Amygdala (tissue), 56 donors: ENCODE measurements around the gene NPHP4.
A peak's percentile ranks its signal among the peaks of the same experiment; 100 is the strongest.

Experiments used
- DNase-seq, 56 donors: peaks; one replicate each; lab custom pipeline; 2025; lab: John Stamatoyannopoulos, UW

The NPHP4 gene

DNA sequence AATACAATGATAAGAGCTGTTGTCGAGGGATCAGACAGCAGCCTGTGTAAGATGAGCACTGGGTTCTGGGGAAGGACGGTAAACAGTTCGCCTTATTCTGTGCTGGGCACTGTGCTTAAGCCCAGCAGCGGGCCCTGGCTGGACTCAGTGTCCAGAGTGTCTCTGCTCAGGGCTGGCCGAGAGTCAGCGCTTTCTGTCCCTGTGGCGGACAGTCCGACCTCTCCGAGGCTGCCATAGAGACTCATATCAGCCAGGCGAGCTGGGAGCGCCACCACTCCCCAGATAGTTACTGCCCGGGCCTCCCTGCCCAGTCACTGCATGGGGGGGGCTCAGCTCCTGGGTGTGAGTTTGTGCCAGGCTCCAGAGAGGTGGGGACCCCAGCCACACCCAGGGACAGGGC lies 14.7 kb upstream of the NPHP4 start:
- DNase-seq = no peak

DNA sequence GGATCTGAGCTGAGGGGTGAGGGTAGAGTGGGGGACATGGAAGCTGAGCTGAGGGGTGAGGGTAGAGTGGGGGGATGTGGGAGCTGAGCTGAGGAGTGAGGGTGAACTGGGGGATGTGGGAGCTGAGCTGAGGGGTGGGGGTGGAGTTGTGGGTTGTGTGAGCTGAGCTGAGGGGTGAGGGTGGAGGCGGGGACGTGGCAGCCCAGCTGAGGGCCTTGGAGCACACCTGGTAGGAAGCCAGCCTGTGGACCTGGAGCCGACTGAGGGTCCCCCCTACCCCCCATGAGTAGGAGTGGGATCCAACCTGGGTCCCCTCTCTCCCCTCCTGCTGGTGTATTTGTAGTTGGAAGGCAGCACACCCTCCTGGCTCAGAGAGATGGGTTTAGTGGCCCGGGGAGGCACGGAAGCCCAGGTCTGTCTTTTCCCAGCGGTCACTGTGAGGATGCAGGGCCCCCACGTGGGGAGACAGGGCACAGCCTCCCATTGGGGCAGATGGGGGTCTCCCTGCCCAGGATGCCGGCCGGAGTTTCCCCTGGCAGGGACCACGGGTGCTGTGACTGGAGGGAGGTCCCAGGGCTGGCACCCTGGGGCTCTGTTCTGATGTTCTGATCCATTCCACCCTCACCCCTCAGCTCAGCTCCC lies 13.2 kb upstream of the NPHP4 start:
- DNase-seq = no peak

DNA sequence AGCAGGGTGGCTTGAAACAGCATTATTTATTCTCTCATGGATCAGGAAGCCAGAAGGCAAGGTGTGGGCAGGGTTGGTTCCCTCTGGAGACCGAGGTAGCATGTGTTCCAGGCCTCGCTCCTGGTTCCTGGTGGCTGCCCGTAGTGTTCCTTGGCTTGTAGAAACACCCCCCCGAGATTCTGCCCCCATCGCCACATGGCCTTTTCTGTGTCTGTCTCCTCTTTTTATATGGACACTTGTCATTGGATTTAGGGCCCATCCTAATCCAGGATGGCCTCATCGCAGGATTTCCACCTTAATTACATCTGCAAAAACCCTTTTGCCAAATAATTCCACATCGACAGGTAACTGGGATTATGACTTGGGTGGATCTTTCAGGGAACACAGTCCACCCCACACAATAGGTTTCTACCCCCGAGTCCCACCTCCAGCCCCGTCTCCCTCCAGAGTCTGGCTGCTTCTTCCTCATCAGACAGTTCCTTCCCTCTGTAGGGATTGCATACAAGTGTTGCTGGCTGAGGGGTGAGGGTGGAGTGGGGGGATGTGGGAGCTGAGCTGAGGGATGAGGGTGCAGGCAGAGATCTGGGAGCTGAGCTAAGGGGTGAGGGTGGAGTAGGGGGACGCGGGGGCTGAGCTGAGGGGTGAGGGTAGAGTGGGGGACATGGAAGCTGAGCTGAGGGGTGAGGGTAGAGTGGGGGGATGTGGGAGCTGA lies 12.3 kb upstream of the NPHP4 start:
- DNase-seq = no peak

DNA sequence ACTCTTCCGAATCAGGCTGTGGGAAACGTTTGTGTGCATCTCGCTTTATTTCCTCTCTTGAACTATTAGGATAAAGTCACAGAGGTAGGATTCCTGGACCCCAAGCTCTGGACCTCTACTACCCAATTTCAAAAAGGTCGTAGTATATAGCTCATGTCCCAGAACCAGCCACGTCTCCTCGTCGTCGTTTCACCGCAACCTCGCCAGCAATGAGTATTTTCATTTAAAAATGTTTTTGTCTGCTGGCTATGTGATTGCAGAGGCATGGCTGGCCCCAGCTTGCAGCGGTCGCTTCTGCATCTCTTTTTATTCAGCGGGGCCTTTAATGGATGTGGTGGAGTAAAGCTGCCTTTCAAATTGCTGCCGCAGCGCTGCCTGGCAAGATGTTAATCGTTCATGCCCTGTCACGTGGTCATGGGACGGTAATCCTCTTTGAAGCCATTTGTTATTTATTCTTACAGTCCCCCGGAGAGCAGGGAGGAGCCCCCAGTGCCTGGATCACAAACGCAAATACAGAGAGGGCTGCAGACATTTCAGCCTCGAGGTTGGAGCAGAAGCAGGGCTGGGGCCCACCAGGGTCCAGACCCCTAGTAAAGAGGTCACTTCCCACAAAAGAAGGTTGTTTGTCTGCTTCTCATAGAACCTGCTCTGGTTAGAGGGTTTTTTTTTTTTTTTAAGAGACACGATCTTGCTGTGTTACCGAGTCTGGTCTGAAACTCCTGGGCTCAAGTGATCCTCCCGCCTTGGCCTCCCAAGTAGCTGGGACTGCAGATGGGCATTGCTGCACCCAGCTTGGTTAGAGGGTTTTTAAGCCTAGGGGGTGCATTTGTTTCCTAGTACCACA lies 11.6 kb upstream of the NPHP4 start:
- DNase-seq = no peak

DNA sequence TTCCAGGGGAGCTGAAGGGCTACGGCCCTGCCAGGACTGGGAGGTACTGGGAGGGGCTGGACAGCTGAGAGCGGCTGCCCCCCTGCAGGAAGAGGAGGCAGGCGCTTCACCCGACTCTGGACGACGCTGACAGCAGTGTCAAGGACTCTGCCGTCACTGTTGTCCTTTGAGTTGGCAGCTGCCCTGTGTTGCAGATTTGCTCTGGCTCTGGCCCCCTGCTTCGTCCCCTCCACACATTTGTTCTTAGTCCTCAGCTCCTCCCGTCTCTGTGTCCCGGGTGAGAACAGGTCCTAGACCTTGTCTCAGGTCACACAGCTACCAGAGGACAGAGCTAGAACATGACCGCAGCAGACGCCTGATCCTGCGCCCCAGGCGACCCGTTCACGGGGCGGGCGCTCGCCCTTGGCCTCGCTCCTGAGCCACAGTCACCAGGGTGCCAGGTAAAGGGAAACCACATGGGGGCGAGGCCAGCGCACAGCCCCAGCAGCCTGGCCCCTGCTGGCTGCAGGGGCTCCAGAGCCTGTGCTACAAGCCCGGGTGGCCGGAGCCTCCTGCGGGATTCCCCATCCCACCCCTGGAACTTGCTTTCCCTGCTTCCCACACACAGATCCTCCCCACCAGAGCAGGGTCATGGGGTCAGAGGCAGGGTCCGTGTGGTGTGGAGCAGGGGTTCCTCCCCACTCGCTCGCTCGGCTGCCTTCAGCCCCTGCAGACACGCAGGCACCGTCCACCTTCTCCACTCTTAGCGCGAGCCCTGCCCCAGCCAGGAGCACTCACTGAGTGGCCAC lies 10.7 kb upstream of the NPHP4 start:
- no peak for DNase-seq

DNA sequence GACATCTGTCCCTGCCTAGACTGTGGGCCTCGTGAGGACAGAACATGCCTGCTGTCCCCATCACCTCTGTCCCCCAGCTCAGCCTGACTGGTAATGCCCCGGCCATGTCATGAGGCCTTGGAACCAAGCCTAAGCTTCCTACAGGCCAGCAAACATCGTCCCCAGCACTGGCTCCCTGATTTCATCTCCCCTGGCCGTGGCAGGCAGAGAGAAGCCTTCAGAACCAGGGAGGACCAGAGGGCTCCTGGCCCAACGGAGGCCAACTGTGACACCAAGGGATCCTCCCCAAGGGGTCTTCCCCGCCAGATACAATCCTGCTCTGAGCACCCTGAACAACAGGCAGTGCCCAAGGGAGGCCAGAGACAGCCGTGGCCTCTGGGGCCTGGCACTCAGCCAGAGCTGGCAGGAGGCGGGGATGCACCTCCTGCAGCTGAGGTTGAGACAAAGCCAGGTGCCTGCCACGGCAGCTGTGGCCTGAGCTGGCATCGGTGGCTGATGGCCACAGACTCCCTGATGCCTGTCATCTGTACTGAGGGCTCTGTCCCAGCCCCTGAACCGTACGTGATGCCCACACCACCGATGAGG lies 9.9 kb upstream of the NPHP4 start:
- peak in 1 of 56 donors; percentile 22 for DNase-seq

DNA sequence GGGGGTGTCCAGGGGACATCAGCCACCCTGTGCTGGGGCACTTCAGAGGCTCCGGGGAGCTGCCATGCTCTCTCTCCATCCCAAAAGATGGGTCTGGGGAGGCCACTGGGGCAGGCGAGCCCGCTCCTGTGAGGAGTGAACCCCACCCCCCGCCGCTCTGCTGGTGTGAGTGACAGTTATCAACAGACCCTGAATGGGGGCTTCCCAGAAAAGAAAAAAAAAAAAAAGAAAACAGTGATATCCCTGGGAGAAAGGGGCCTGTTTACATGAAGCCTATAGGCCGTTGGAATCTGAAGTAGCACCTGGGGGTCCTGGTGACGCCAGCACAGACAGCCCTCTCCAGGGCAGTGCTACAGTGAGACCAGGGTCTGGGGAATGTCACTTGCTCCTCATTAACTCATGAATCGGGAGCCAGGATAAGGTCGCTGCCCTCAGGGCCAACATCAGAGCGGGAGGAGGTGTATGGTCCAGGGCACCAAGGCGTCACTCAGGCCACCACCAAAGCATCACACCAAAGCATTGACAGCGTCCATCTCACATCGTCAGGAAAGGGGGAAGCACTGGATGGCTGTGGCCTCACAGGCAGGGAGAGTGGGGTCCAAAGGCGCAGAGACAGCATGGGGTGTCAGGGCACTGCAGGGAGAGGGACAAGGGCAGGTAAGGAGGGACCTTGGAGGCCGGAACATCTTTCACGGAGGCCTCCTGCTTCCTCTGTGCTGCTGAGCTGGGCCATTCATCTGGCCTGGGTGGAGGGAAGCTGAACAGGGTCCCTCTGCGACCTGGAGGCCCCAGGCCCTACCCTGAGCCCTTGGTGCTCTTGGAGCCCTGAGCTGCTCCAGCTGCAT lies 8.4 kb upstream of the NPHP4 start:
- no peak for DNase-seq

DNA sequence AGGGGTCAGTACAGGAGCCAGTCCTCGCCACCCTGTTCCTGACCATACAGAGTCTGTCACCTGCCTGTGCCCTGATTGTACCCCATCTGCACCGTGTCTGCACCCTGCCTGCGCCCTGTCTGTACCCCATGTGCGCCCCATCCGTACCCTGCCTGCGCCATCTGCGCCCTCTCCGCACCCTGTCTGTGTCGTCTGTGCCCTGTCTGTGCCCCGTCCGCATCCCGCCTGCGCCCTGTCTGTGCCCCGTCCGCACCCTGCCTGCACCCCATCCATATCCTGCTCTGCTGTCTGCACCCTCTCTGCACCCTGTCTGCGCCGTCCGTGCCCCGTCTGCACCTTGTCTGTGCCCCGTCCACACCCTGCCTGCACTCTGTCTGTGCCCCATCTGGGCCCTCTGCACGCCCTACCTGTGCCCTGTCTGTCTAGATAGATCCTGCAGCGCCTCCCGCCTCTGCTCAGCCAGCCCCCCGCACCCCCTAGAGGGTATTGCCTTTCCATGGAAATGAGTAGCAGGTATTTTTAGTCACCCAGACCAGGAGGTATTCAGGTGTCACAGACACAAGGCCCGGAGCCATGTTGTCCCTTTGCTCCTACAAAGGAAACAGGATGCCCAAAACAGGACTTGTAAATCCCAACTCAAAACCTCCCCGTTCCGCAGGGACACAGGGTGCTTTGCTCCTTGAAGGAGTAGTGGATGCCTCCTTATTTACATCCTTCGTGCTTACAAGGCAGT lies 7.7 kb upstream of the NPHP4 start:
- DNase-seq = no peak

DNA sequence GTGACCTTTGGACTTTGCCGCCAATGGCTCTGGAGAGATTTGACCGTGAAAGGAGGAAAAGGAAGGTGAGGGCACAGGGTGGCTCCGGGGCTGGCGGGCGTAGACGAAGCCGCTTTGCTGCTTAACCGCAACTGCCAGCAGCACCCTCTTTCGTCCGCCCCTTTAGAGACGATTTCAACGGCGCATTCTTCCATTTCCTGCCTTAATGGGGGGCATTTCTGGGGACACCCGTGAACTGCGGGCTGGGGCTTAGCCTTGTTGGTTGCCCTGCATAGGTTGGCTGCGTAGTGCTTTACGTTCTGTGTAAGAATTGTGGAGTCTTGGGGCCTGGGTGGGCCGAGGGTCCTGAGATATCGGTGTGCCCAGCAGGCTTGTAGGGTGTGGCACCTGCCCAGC lies 6.7 kb upstream of the NPHP4 start:
- DNase-seq = no peak

DNA sequence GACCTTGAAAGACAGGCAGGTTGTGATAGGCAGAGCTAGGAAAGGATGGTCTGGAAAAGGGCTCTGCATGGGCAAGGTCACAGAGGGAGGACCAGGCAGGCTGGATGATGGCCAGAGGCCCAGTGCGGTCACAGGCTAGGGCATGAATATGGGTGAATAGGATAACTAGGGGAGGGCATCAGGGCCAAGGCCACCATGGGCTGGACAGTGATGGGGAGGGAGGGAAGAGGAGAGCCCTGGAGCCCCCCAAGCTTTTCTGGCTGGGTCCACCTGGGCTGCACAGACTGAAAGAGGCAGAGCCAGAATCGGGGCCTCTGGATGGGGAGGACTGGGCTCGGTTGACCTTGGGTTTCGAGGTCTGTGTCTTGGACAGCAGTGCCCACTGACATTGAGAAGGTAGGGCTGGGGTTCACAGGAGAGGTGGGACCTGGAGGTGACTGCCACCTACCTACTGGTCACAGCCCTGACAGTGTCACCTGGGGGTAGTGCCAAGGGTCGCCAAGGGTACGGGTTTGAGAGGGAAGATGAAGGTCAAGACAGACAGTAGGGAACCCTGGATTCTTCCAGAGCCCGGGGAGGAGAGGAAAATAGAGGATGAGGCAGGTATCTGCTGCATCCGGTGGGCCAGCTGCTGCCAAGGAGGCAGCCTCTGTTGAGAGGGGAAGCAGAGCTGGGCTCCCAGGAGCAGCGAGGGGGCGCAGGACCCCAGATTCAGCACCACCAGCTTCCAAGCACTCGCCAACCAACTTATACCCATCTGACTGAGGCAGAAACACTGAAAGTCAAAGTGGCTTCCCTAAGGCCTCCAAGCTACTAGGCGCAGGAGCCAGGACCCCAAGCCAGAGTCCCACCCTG lies 6.1 kb upstream of the NPHP4 start:
- DNase-seq = no peak

DNA sequence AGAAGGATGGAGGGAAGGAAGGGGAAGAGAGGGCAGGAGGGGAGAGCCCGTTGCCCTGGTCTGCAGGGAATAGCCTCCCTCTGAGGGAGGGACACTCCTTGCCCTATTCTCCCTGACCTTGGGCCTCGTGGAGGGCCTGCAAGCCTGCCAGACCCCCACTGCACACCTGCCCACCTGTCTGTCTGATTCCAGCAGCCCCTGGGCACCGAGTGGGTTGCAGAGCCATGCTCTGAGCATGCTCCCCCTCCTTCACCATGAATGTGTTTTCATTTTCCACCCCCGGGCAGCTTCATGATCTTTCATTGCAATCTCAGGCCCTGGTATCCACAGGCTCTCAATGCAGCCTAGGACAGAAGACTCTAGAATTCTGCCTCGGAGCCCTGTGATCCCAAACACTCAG lies 5.1 kb upstream of the NPHP4 start:
- DNase-seq = no peak

DNA sequence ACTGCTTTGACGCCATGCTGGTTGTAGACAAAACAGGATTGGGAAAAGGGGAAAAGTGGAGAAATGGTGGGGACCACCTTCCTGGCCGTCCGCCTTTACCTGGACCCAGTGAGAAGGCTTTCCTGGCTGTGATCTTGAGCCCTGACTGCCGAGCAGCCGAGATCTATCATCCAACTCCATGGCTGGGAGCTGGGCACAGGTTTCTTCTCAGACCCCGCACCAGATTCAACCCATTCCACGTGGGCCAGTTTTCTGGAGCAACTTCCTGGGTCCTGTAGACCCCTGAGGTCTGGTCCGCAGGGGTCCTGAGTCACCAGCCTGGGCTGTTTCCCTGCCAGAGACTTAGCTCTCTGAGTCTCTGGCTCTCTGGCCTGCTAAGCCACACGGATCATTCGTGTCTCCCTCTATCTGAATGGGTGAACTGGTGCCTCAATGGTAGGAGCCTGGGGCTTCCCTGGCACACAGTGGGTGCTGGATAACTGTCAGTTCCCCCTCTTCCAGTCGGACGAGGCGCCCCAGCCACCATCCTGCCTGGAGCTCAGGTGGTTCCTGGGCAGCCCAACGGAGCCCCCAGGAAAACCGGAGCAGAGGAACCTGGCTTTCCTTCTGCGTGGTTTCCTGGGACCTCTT lies 4.5 kb upstream of the NPHP4 start:
- DNase-seq = no peak

DNA sequence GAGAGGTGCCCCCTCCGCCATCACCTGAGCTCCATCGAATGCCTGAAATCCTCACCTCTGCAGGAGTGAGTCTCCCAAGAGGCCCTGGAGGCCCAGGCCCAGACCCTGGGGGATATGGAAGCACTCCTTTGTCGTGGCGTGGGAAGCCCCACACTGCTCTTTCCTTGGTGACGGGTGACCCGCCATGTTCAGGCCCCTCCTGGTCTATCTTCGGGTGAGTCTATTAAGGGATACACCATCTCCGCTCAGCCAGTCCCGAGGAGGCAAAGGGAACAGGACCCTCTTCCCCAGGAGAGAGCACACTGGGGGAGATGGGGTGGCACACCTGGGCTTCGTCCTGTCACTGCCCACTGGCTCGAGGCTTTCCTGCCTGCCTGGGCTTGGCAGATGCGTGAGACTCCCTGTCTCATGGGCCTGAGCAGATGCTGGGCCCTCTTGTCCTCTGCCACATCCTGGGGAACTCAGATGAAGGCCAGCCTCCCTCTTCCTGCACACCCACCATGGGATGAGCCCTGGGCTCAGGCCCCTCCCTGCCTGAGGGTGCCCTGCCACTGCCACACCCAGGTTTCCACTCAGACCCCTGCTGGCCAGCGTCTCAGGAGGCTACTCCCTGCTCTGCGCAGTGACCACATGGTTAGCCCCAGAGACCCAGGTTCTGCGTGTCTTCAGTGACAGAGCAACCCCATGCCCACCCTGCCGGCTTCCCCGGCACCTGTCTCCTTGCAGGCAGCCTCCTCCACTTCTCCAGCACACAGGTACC lies 3.8 kb upstream of the NPHP4 start:
- DNase-seq = no peak

DNA sequence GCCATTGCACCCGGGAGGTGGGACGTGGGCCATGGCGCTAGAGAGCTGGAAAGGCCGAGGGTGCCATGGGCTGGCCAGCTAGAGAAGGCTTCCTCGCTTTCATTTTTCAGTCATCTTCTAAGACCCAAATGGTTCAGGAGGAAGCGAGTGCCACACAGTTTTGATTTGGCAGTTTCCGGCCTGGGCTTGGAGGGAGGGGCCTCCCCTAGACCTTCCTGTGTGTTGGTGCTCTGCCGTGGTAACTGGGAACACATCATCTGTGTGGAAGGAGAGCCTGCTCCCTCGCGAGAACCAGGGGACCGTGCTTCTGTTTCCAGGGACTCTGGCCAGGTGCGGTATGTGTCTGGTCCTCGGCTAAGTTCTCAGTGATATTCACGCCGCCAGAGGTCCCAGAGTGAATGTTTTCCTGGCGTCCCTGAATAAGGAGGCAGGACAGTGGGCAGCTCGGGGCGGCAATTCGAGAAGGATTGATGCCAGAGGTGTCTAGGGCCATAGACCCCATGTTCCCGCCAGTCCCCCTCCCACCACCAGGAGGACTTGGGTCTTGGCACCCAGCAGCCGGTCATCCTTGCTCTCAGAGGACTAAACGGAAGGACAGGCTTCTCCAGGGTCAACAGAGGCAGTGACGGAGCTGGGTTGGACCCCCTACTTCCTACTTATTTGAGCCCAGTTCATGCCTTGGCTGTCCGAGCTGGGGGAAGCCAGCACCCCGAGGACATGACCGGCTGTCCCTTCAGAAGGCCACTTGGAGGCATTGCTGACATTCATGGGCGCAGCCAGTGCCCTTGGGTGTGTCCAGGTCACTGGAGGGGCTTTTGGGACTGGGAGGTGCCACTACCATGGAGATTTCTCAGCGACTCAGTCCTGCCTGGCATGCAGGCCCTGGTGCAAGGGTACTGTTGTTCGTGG lies 2.7 kb upstream of the NPHP4 start:
- peak in 1 of 56 donors; percentile 23 for DNase-seq
